Muscle of leg (tissue), 11 donors: Measurements from ENCODE around the gene POGZ. TPM values are rescaled to one million over a fixed set of nuclear protein-coding genes. Genes with fewer than 3 reads are reported as not detected.

Experiments
- DNase-seq: peaks from one replicate; pipeline ENCODE4 v3.0.0; 2013
- H3K27ac ChIP-seq: one replicate; pipeline ENCODE4 v1.5.1; 2013; ENCODE audit warnings: mild to moderate bottlenecking, low read length, control low read depth
- H3K27me3 ChIP-seq: one replicate; pipeline ENCODE4 v1.6.1; 2013; ENCODE audit warnings: low read length; ENCODE audit not compliant: control insufficient read depth, insufficient read depth
- H3K36me3 ChIP-seq: one replicate; pipeline ENCODE4 v1.6.1; 2013; ENCODE audit warnings: low read length; ENCODE audit not compliant: control insufficient read depth, insufficient read depth
- H3K4me1 ChIP-seq: one replicate; pipeline ENCODE4 v1.6.1; 2013; ENCODE audit warnings: low read length; ENCODE audit not compliant: control insufficient read depth, insufficient read depth
- H3K4me3 ChIP-seq: one replicate; pipeline ENCODE4 v1.5.1; 2013; ENCODE audit warnings: low read length, control low read depth
- H3K9me3 ChIP-seq: replicated peaks from 2 replicates; pipeline ENCODE4 v1.6.1; 2013; ENCODE audit warnings: low read depth, low read length; ENCODE audit not compliant: control insufficient read depth
- WGBS: methylation state at CpG from one replicate; pipeline ENCODE4 v1.1.5; 2013; ENCODE audit warnings: missing lambda C conversion rate; ENCODE audit not compliant: insufficient coverage; 5-methylcytosine and 5-hydroxymethylcytosine counted together
- polyA plus RNA-seq, 8 donors: library from polyadenylated mRNA; unstranded; fragments of 120-200 nt; gene quantifications; one replicate each; pipeline versions ENCODE4 v1.2.1 to v1.2.3, GENCODE V29; 2013; ENCODE audit warnings: inconsistent platforms in 1 of 8, low replicate concordance in 1 of 8; ENCODE audit not compliant: insufficient read length in 8 of 8, insufficient read depth in 1 of 8
- total RNA-seq: library from RNA; stranded (reverse); fragments of 120-200 nt; gene quantifications from one replicate; pipeline ENCODE4 v1.2.4, GENCODE V29; 2013

POGZ gene
- total and polyA plus RNA-seq, 9 donors: 37.7 to 66.0 (median 49.5) TPM

DNA sequence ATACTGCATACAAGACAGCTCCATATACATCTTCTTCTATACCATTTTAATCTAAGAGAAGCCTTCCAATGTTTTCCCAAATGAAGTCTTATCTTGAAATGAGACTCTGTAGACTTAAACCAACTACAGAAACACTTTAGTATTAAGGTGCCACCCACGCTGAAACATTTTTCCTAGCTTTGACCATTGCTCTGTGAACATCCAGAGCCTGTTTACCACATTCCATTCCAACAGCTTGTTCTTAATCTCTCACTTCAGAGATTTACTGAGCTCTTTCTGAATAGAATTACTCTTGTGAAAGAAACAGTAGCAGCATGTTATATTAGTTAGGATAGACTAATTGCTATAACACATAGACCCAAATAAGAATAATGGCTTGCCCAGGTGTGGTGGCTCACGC is 19.6 kb upstream of the POGZ start:
- Histone ChIP-seq H3K27ac (no peak overlapping the region), H3K4me1 (no peaks in the 10 kb centered on the region), H3K9me3 (peaks cover 5% of the 10 kb centered on the region), H3K36me3 (no peaks in the 10 kb centered on the region), H3K4me3 (no peak overlapping the region), H3K27me3 (no peaks in the 10 kb centered on the region)
- WGBS: no CpG with 5 or more reads among the region's 2 CpGs
- DNase-seq: no peak

DNA sequence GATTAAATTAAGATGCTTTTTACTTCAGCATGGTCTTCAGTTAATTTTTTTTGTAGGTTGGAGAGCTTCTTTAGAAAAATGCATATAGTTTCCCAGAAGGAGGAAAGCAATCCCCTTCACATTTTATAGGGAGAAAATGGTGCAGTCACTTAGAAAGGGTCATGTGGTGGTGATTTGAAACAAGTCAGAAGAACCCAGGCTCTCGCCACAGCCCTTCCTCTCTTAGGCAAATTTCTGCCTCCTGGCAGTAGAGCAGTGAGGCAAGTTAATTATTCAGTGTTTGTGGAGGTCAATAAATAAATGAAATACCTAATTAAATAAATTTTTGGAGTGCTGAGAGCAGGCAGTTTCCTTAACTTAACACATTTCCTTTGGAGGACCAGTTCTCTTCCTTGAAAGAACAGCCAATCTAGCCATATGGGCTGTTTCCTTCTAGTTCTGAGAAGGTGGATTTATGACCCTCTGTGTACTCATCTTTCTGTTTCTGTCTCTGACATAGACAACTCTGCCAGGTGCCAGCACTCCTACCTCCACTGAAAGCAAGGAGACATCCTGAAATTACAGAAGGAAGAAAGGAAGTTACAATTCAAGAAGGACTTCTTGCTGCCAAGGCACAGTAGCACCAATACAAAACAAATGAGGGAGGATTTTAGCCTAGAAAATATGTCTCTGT is 19.0 kb upstream of the POGZ start:
- H3K4me3 ChIP-seq: no peak overlapping the region
- no peaks in the 10 kb centered on the region for H3K4me1 ChIP-seq
- H3K27ac ChIP-seq: no peak overlapping the region
- DNase-seq: no peak
- H3K27me3 ChIP-seq: no peaks in the 10 kb centered on the region
- H3K9me3 ChIP-seq: peaks cover 5% of the 10 kb centered on the region
- no CpG with 5 or more reads among the region's 1 CpG for WGBS
- H3K36me3 ChIP-seq: no peaks in the 10 kb centered on the region

DNA sequence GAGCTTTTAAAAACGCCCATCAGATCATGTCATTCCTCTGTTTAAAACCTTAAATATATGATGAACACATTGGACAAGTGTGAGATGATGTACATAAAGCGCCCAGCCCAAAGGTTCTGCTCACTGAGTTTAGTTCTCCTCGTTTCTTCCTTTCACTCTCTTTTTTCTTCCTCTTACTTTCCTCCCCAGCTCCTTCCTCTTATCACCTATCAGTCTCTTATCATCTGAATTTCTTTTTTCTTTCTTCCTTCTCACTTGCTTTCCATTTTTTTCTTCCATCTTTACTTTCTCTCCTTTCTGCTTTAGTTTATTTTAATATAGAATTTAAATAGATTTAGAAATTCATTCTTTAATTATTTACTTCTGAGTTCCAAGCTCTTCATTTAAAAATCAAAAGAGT is 17.8 kb upstream of the POGZ start:
- no peaks in the 10 kb centered on the region for H3K27me3 ChIP-seq
- H3K4me1 ChIP-seq: no peaks in the 10 kb centered on the region
- WGBS: no CpG with 5 or more reads among the region's 3 CpGs
- no peak for DNase-seq
- H3K36me3 ChIP-seq: no peaks in the 10 kb centered on the region
- peaks cover 3% of the 10 kb centered on the region for H3K9me3 ChIP-seq
- no peak overlapping the region for H3K4me3 ChIP-seq
- H3K27ac ChIP-seq: no peak overlapping the region

DNA sequence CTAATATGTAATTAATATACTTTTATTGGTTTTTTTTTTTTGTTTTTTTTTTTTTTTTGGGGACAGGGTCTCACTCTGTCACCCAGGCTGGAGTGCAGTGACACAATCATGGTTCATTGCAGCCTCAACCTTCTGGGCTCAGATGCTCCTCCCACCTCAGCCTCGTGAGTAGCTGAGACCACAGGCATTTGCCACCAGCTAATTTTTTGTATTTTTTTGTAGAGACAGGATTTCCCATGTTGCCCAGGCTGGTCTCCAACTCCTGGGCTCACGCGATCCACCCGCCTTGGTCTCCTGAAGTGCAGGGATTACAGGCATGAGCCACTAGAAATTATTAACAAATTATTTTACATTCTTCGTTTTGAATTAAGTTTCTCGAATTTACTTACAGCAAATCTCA is 16.8 kb upstream of the POGZ start:
- Histone ChIP-seq H3K4me1 (no peaks in the 10 kb centered on the region), H3K9me3 (no peaks in the 10 kb centered on the region), H3K36me3 (no peaks in the 10 kb centered on the region), H3K27me3 (no peaks in the 10 kb centered on the region), H3K4me3 (no peak overlapping the region), H3K27ac (no peak overlapping the region)
- DNase-seq: no peak
- WGBS: 100% methylated on average over 3 of the region's 6 CpGs

DNA sequence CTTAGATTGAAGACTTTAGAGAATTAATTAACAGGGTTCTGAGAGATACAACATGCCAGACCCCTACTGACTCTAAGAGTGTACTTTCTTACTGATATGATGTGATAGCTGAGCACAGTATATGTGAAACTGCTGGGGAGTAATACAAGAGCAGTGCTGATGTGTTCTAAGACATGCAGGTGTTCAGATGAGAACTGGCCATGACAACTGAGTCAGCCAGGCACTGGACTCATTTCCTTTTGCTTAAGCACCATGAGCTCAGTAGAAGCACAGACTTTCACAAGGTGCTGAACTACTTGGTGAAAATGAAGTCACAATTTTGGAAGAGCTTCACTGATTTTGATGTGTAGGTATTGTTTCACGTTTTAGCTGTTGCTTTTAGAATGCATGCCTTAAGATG is 15.9 kb upstream of the POGZ start:
- Histone ChIP-seq H3K27me3 (no peaks in the 10 kb centered on the region), H3K4me3 (no peak overlapping the region), H3K9me3 (no peaks in the 10 kb centered on the region), H3K4me1 (no peaks in the 10 kb centered on the region), H3K27ac (no peak overlapping the region), H3K36me3 (no peaks in the 10 kb centered on the region)
- no CpG with 5 or more reads among the region's 1 CpG for WGBS
- DNase-seq: no peak

DNA sequence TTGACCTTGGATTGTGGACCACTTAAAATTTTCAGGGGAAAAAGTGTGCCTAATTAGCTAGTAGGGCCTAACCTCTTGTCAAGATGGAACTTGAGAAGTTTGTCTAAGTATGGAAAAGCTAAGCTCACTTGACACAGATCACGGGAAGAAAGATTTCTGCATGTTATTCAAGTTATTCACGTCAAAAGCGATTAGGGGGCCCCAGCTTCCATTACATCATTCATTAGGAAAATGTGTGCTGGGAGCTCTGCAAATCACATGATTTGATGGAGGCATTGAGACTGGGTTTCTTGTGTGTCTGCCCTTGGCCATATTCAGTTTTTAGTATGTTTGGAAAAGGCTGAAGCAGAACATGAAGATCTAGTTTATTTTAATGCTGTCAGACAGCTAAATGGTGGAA is 15.5 kb upstream of the POGZ start:
- no peak overlapping the region for H3K4me3 ChIP-seq
- no peak overlapping the region for H3K27ac ChIP-seq
- no CpG with 5 or more reads among the region's 3 CpGs for WGBS
- no peaks in the 10 kb centered on the region for H3K36me3 ChIP-seq
- no peak for DNase-seq
- H3K4me1 ChIP-seq: no peaks in the 10 kb centered on the region
- no peaks in the 10 kb centered on the region for H3K9me3 ChIP-seq
- H3K27me3 ChIP-seq: no peaks in the 10 kb centered on the region

DNA sequence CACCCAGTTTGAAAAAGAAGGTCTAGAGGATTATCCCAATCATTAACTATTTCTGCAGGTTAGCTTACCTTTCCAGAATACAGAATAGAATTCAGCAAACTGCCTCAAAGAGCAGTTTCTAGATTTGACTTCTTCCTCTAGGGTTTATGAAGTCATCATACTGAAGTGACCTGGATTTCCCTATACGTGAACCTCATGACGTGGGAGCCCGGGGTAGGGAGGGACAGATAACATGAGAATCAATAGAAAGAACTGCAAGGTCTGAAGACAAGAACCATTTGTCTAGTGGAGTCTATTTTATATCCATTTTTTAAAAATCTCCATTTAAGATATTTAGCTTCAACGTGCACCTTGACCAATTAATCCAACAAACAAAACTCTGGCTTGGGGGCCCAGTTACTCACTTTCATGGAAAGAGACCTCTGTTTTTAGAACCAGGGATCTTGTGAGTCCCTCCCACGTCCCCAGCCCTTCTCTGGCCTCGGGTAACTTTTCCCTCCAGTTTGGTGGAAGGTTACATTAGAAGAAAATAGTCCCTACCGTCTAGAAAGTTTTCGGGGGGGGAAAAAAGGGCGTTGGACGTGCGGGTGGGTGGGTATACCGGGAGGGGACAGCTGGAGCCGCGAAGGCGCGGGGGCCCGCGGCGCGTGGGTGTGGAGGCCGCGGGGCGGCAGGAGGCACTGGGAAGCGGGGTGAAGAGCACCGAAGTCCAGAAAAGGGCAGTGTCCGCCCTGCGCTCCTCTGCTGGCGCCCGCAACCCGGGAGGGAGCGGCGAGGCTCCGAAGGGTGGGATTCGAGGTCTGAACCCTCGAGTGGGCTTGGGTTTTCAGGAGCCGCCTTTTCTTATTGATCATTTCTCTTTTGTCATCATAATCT is 13.8 kb upstream of the POGZ start:
- H3K9me3 ChIP-seq: no peaks in the 10 kb centered on the region
- peak overlapping the region; percentile 16 for H3K27ac ChIP-seq
- DNase-seq: peak; percentile 89
- no peaks in the 10 kb centered on the region for H3K4me1 ChIP-seq
- no peaks in the 10 kb centered on the region for H3K36me3 ChIP-seq
- no peaks in the 10 kb centered on the region for H3K27me3 ChIP-seq
- WGBS: 3% methylated on average over 26 of the region's 36 CpGs
- peak overlapping the region; percentile 41 for H3K4me3 ChIP-seq

DNA sequence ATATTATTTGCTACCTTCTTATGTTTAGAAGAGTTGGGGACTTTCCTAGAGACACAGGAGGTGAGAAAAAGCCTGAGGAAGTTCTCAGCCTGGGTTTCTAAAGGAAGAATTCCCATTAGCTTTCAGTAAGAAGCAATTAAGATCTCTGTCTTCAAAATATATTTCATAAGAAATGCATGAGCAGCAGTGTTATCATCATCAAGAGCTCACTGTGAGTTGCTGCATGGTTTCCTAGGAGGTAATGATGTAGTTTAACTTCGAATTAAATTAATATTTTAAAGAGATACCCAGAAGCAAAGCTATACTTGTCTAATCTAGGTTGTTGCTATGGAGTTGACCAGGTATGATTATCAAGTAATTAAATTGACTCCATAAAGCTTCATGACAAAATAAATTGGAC is 5.7 kb upstream of the POGZ start:
- H3K36me3 ChIP-seq: no peaks in the 10 kb centered on the region
- no CpG with 5 or more reads among the region's 1 CpG for WGBS
- no peak overlapping the region for H3K4me3 ChIP-seq
- H3K9me3 ChIP-seq: no peaks in the 10 kb centered on the region
- no peak for DNase-seq
- H3K4me1 ChIP-seq: no peaks in the 10 kb centered on the region
- H3K27ac ChIP-seq: no peak overlapping the region
- H3K27me3 ChIP-seq: peaks cover 15% of the 10 kb centered on the region

DNA sequence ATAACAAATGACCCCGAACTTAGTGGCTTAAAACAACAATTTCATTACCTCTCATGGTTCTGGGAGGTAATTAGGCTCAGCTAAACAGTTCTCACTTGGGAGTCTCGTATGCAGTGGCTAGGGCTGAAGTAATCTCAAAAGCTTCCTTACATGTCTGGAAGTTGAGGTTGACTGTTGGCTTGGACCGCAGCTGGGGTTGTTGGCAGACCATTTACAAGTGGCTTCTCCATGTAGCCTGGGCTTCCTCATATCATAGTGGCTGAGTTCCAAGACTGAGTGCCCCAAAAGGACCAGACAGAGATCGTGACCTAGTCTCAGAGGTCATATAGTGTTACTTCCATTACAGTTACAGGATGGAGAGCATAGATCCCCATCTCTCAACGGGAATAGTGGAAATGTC is 2.4 kb upstream of the POGZ start:
- no peak for DNase-seq
- peaks cover 15% of the 10 kb centered on the region for H3K27me3 ChIP-seq

DNA sequence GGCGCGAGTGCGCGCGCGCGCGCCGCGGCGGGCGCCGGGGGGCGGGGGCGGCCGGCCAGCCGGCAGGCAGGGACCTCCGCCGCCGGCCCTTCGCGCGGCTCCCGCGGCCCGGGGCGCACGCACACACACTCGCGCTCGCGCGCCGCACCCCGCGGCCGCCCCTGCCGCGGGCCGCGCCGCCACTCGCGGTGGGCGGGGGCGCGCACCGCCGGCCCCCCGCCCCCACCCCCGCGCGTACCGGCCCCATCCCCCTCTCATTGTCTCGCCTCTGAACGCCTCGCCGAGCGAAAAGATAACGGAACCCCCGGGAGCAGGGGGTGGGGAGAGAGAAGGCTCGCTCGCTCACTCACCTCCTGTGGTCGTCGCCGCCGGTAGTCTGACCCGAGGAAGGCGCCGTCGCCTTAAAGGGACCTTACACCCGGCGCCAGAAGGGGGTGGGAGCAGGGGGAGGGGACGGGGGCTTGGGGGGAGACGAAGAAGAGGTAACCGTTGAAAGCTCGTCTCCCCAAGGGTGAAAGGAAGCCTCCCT is 428 bp downstream of the POGZ start:
- H3K27me3 ChIP-seq: peaks cover 7% of the 10 kb centered on the region
- peak overlapping the region; percentile 65 for H3K4me3 ChIP-seq
- DNase-seq: peak; percentile 86
- H3K4me1 ChIP-seq: peaks cover 14% of the 10 kb centered on the region
- peak overlapping the region; percentile 97 for H3K27ac ChIP-seq
- under 1% methylated on average over 32 of the region's 77 CpGs for WGBS
- no peaks in the 10 kb centered on the region for H3K36me3 ChIP-seq
- H3K9me3 ChIP-seq: no peaks in the 10 kb centered on the region

More for the DNA sequence above, 2.4 kb upstream of the POGZ start:
- 80% methylated on average over 1 of the region's 5 CpGs for WGBS
- Histone ChIP-seq H3K36me3 (no peaks in the 10 kb centered on the region), H3K4me3 (no peak overlapping the region), H3K27ac (no peak overlapping the region), H3K4me1 (peaks cover 12% of the 10 kb centered on the region), H3K9me3 (no peaks in the 10 kb centered on the region)
